Measurements from ENCODE around the gene ZC3H4.
A peak's percentile ranks its signal among the peaks of the same experiment; 100 is the strongest.

ZC3H4 gene

GRCh38 chr19:47047763-47048405 lies 65.7 kb downstream of the ZC3H4 start:
- no peaks in the 10 kb centered on the region for H3K79me2 ChIP-seq (ENCODE audit: control insufficient read depth, insufficient read depth, low read length, poor library complexity)
- H4K8ac ChIP-seq (ENCODE audit: low read depth, low read length) = peak overlapping the region; percentile 72
- peak overlapping the region; percentile 95 for H2AFZ ChIP-seq (ENCODE audit: insufficient read depth, low read length, poor library complexity)
- no peak overlapping the region for H3K23ac ChIP-seq (ENCODE audit: low read length)
- no peak overlapping the region for H4K12ac ChIP-seq (ENCODE audit: low read depth, low read length)
- H3K9ac ChIP-seq (ENCODE audit: low read length) = peak overlapping the region; percentile 43
- H3K14ac ChIP-seq (ENCODE audit: low read length) = peak overlapping the region; percentile 34
- no peak overlapping the region for H3K27ac ChIP-seq (ENCODE audit: low read depth, low read length)
- H3K18ac ChIP-seq (ENCODE audit: low read length) = peak overlapping the region; percentile 43
- no peak overlapping the region for H2BK12ac ChIP-seq (ENCODE audit: low read length)
- H3K36me3 ChIP-seq (ENCODE audit: control insufficient read depth in 1 of 2, insufficient read depth in 2 of 2, low read length in 2 of 2) = no peaks in the 10 kb centered on the region
- H3K4ac ChIP-seq (ENCODE audit: low read depth, low read length) = peak overlapping the region; percentile 10
- DNase-seq = peak; percentile 52 to 76
- no peak overlapping the region for H4K91ac ChIP-seq (ENCODE audit: low read depth, low read length)
- H3K4me1 ChIP-seq (ENCODE audit: control insufficient read depth in 1 of 2, insufficient read depth in 2 of 2, low read length in 2 of 2) = peaks cover 3 to 7% of the 10 kb centered on the region in 2 experiments
- no peak overlapping the region for H2AK5ac ChIP-seq (ENCODE audit: low read length)
- H2BK120ac ChIP-seq (ENCODE audit: insufficient read depth, low read length, poor library complexity) = no peak overlapping the region
- peak overlapping the region; percentile 80 for H3K4me3 ChIP-seq (ENCODE audit: low read depth, low read length)
- no peaks in the 10 kb centered on the region for H3K27me3 ChIP-seq (ENCODE audit: insufficient read depth, low read length)
- peaks cover 3% of the 10 kb centered on the region for H3K79me1 ChIP-seq (ENCODE audit: low read length)
- peak overlapping the region; percentile 85 for H3K4me2 ChIP-seq (ENCODE audit: low read length)
- H2BK5ac ChIP-seq (ENCODE audit: low read depth, low read length, poor library complexity) = no peak overlapping the region
- WGBS (ENCODE audit: extremely low coverage, insufficient coverage, insufficient read length) = no CpG with 5 or more reads among the region's 42 CpGs
- peaks cover 2% of the 10 kb centered on the region for H3K9me3 ChIP-seq (ENCODE audit: insufficient read depth, low read depth, low read length)

GRCh38 chr19:47047272-47047762 lies 66.3 kb downstream of the ZC3H4 start:
- Histone ChIP-seq H3K23ac (ENCODE audit: low read length) (no peak overlapping the region), H2BK12ac (ENCODE audit: low read length) (no peak overlapping the region), H3K14ac (ENCODE audit: low read length) (no peak overlapping the region), H3K27ac (ENCODE audit: low read depth, low read length) (no peak overlapping the region), H3K79me2 (ENCODE audit: control insufficient read depth, insufficient read depth, low read length, poor library complexity) (no peaks in the 10 kb centered on the region), H3K27me3 (ENCODE audit: insufficient read depth, low read length) (no peaks in the 10 kb centered on the region), H2BK120ac (ENCODE audit: insufficient read depth, low read length, poor library complexity) (no peak overlapping the region), H4K12ac (ENCODE audit: low read depth, low read length) (no peak overlapping the region), H2AK5ac (ENCODE audit: low read length) (peak overlapping the region; percentile 53), H3K79me1 (ENCODE audit: low read length) (peaks cover 3% of the 10 kb centered on the region), H4K91ac (ENCODE audit: low read depth, low read length) (no peak overlapping the region), H3K4me2 (ENCODE audit: low read length) (peak overlapping the region; percentile 85), H3K36me3 (ENCODE audit: control insufficient read depth in 1 of 2, insufficient read depth in 2 of 2, low read length in 2 of 2) (peaks cover 0 to 2% of the 10 kb centered on the region in 2 experiments), H2AFZ (ENCODE audit: insufficient read depth, low read length, poor library complexity) (peak overlapping the region; percentile 28), H2BK5ac (ENCODE audit: low read depth, low read length, poor library complexity) (no peak overlapping the region), H4K8ac (ENCODE audit: low read depth, low read length) (peak overlapping the region; percentile 47), H3K9me3 (ENCODE audit: insufficient read depth, low read depth, low read length) (peaks cover 5% of the 10 kb centered on the region), H3K18ac (ENCODE audit: low read length) (peak overlapping the region; percentile 51), H3K4me1 (ENCODE audit: control insufficient read depth in 1 of 2, insufficient read depth in 2 of 2, low read length in 2 of 2) (peaks cover 3 to 7% of the 10 kb centered on the region in 2 experiments), H3K9ac (ENCODE audit: low read length) (no peak overlapping the region), H3K4me3 (ENCODE audit: low read depth, low read length) (peak overlapping the region; percentile 49), H3K4ac (ENCODE audit: low read depth, low read length) (no peak overlapping the region)
- WGBS (ENCODE audit: extremely low coverage, insufficient coverage, insufficient read length) = no CpG with 5 or more reads among the region's 13 CpGs
- no peak for DNase-seq

- Histone ChIP-seq H3K9ac (ENCODE audit: low read length) (no peak overlapping the region), H3K14ac (ENCODE audit: low read length) (no peak overlapping the region), H3K4me3 (ENCODE audit: low read depth, low read length) (no peak overlapping the region), H3K27me3 (ENCODE audit: insufficient read depth, low read length) (no peaks in the 10 kb centered on the region), H3K36me3 (ENCODE audit: control insufficient read depth in 1 of 2, insufficient read depth in 2 of 2, low read length in 2 of 2) (peaks cover 0 to 2% of the 10 kb centered on the region in 2 experiments), H4K8ac (ENCODE audit: low read depth, low read length) (no peak overlapping the region), H3K4me1 (ENCODE audit: control insufficient read depth in 1 of 2, insufficient read depth in 2 of 2, low read length in 2 of 2) (peaks cover 3 to 7% of the 10 kb centered on the region in 2 experiments), H2AK5ac (ENCODE audit: low read length) (no peak overlapping the region), H4K12ac (ENCODE audit: low read depth, low read length) (no peak overlapping the region), H3K79me1 (ENCODE audit: low read length) (peaks cover 3% of the 10 kb centered on the region), H3K9me3 (ENCODE audit: insufficient read depth, low read depth, low read length) (peaks cover 5% of the 10 kb centered on the region), H3K4ac (ENCODE audit: low read depth, low read length) (no peak overlapping the region), H3K18ac (ENCODE audit: low read length) (no peak overlapping the region), H2BK12ac (ENCODE audit: low read length) (no peak overlapping the region), H2BK120ac (ENCODE audit: insufficient read depth, low read length, poor library complexity) (no peak overlapping the region), H3K27ac (ENCODE audit: low read depth, low read length) (no peak overlapping the region), H2AFZ (ENCODE audit: insufficient read depth, low read length, poor library complexity) (no peak overlapping the region), H4K91ac (ENCODE audit: low read depth, low read length) (no peak overlapping the region), H3K79me2 (ENCODE audit: control insufficient read depth, insufficient read depth, low read length, poor library complexity) (no peaks in the 10 kb centered on the region), H2BK5ac (ENCODE audit: low read depth, low read length, poor library complexity) (no peak overlapping the region), H3K23ac (ENCODE audit: low read length) (no peak overlapping the region), H3K4me2 (ENCODE audit: low read length) (no peak overlapping the region)
- no peak for DNase-seq
- WGBS (ENCODE audit: extremely low coverage, insufficient coverage, insufficient read length) = no CpG with 5 or more reads among the region's 45 CpGs
Measured at GRCh38 chr19:47045867-47046470, 67.6 kb downstream of the ZC3H4 start.

- Histone ChIP-seq H3K79me1 (ENCODE audit: low read length) (peaks cover 3% of the 10 kb centered on the region), H4K8ac (ENCODE audit: low read depth, low read length) (no peak overlapping the region), H3K4me1 (ENCODE audit: control insufficient read depth in 1 of 2, insufficient read depth in 2 of 2, low read length in 2 of 2) (peaks cover 3 to 7% of the 10 kb centered on the region in 2 experiments), H3K9ac (ENCODE audit: low read length) (no peak overlapping the region), H3K9me3 (ENCODE audit: insufficient read depth, low read depth, low read length) (peaks cover 5% of the 10 kb centered on the region), H3K27me3 (ENCODE audit: insufficient read depth, low read length) (no peaks in the 10 kb centered on the region), H2BK5ac (ENCODE audit: low read depth, low read length, poor library complexity) (no peak overlapping the region), H2BK12ac (ENCODE audit: low read length) (no peak overlapping the region), H4K91ac (ENCODE audit: low read depth, low read length) (no peak overlapping the region), H4K12ac (ENCODE audit: low read depth, low read length) (no peak overlapping the region), H3K79me2 (ENCODE audit: control insufficient read depth, insufficient read depth, low read length, poor library complexity) (no peaks in the 10 kb centered on the region), H3K18ac (ENCODE audit: low read length) (no peak overlapping the region), H2BK120ac (ENCODE audit: insufficient read depth, low read length, poor library complexity) (no peak overlapping the region), H3K4ac (ENCODE audit: low read depth, low read length) (no peak overlapping the region), H3K23ac (ENCODE audit: low read length) (no peak overlapping the region), H3K4me3 (ENCODE audit: low read depth, low read length) (no peak overlapping the region), H3K27ac (ENCODE audit: low read depth, low read length) (no peak overlapping the region), H2AK5ac (ENCODE audit: low read length) (no peak overlapping the region), H3K36me3 (ENCODE audit: control insufficient read depth in 1 of 2, insufficient read depth in 2 of 2, low read length in 2 of 2) (peaks cover 0 to 2% of the 10 kb centered on the region in 2 experiments), H3K4me2 (ENCODE audit: low read length) (no peak overlapping the region), H3K14ac (ENCODE audit: low read length) (no peak overlapping the region), H2AFZ (ENCODE audit: insufficient read depth, low read length, poor library complexity) (no peak overlapping the region)
- no CpG with 5 or more reads among the region's 56 CpGs for WGBS (ENCODE audit: extremely low coverage, insufficient coverage, insufficient read length)
- DNase-seq = no peak
Measured at GRCh38 chr19:47044946-47045866, 68.4 kb downstream of the ZC3H4 start.

All from trophoblast cell (in vitro differentiated cells and primary cell).